GM12872 (cell line): ENCODE data around the gene DTWD1.

ENCODE experiments used
- TF ChIP-seq, protein P1 (sequence below): IDR thresholded peaks from 3 replicates; pipeline ENCODE4 v1.5.1; 2011; ENCODE audit warnings: low read depth, mild to moderate bottlenecking, low read length, moderate library complexity; ENCODE audit not compliant: insufficient read depth

Gene DTWD1

DNA sequence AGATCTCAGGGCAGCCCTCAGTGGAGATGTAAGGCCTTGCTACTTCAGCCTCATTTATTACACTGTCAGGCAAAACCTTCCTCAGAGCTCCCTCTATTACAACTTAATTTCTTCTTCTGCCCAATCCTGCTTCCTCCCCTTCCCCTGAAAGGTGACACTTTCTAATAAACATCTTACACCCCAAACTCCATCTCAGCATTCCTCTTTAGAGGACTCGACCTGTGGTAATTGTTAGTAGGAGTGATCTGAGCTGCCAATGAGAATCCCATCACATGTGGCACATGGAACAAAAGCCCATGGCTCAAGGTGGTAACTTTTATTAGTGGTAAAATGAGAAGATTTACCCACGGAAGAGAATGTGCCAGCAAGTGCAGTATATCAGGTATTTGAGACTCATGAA is 29.8 kb downstream of the DTWD1 start:
- TF ChIP-seq, protein P1, sequence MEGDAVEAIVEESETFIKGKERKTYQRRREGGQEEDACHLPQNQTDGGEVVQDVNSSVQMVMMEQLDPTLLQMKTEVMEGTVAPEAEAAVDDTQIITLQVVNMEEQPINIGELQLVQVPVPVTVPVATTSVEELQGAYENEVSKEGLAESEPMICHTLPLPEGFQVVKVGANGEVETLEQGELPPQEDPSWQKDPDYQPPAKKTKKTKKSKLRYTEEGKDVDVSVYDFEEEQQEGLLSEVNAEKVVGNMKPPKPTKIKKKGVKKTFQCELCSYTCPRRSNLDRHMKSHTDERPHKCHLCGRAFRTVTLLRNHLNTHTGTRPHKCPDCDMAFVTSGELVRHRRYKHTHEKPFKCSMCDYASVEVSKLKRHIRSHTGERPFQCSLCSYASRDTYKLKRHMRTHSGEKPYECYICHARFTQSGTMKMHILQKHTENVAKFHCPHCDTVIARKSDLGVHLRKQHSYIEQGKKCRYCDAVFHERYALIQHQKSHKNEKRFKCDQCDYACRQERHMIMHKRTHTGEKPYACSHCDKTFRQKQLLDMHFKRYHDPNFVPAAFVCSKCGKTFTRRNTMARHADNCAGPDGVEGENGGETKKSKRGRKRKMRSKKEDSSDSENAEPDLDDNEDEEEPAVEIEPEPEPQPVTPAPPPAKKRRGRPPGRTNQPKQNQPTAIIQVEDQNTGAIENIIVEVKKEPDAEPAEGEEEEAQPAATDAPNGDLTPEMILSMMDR, result no peak

DNA sequence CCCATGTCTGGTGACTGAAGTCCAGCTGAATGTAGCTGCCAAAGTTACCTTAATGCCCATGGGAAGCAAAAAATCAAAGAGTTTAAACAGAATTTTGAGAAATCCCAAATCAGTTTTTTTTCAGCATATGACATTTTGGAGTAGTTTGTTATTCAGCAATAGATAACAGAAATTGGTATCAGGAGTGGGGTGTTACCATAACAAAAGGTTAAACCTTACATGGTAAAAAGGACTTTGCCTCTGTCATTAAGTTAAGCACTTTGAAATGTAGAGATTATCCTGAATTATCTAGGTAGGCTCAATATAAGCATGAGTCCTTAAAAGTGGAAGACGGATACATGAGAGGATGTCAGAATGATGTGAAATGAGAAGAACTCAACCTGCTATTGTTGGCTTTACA is 32.1 kb downstream of the DTWD1 start:
- TF ChIP-seq, protein P1, result no peak

GRCh38 chr15:49656734-49657133 is 35.9 kb downstream of the DTWD1 start:
- TF ChIP-seq, protein P1, result no peak

DNA sequence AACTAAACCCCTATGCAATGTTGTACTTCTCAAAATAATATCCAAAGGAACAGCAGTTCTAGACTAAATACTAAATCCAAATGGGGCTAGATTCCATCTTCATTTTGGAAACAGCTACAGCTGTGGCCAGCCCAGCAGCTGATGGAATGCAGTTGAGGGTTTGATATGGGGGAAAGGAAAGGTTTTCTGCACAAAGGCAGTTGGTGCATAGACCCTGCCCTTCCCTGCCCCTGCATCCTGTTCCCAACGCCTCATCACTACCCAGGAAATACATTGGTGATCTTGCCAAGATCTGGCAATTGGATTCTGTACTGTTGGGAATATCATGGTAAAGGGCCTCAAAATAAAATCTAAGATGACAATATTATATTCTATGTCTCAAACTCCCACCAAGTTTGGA is 43.9 kb downstream of the DTWD1 start:
- TF ChIP-seq, protein P1, result no peak

GRCh38 chr15:49669288-49669687 is 48.4 kb downstream of the DTWD1 start:
- TF ChIP-seq, protein P1, result no peak

GRCh38 chr15:49673861-49674260 is 53.0 kb downstream of the DTWD1 start:
- TF ChIP-seq, protein P1, result no peak

DNA sequence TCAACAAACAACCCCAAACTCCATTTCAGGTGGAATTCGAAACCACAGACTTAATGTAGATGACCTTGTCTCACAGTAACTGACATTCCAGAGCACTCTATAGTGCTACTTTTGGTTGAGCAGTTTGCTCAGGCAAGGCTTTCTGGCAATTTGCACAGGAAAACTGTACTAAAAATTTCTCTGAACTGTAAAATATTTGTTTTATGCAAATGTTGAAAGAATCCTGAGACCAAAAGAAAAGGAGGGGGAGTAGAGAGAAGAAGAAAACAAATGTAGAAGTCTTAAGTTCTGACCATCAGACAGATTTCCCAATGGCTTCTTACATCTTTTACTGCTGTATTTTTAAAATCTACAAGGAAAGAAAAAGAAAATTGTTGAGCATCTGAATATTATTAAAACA is 53.5 kb downstream of the DTWD1 start:
- TF ChIP-seq, protein P1, result no peak

GRCh38 chr15:49675041-49675440 is 54.2 kb downstream of the DTWD1 start:
- TF ChIP-seq, protein P1, result no peak
